HG03469 (cell line): Measurements from ENCODE around the gene SLAMF8.

ENCODE experiments used
- ATAC-seq: cut with Tn5 transposase; IDR thresholded peaks from one replicate; pipeline ENCODE4 v1.9.1; 2021; ENCODE audit warnings: mild to moderate bottlenecking, moderate library complexity, moderate number of reproducible peaks; ENCODE audit not compliant: unreplicated experiment

The SLAMF8 gene

DNA sequence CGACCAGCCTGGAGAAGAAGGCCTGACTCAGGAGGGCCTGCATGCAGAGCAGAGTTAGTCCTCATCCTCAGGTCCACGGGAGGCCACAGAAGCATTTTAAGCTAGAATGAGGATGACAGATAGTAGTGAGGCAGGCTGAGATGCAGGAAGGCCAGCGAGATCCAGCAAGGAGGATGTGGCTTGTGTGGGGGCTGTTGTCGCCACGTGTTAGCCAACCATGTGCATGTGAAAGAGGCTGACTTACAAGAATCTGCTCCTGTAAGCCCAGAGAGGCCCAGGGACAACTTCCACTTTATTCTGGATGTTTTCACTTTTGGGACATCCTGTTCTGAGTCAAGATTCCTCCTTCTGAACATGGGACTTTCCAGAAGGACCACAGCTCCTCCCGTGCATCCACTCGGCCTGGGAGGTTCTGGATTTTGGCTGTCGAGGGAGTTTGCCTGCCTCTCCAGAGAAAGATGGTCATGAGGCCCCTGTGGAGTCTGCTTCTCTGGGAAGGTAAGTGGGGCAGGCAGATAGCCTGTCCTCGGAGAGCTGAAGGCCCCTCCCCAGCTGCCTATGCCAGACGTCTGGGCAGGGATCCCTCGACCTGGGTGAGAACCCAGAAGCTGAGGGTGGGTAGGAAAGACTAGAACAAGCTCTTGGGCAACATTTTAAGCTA lies at the start of gene SLAMF8:
TSS of gene SLAMF8 (plus strand) at position 433 of the 661 bp plus-strand sequence. CDS start at position 459, 26 bp downstream.
- ATAC-seq, result no peak

- no peak for ATAC-seq
Observed at GRCh38 chr1:159778266-159778665, 48.4 kb upstream of the SLAMF8 start.

- ATAC-seq, result no peak
Observed at GRCh38 chr1:159779403-159779851, 47.2 kb upstream of the SLAMF8 start.

DNA sequence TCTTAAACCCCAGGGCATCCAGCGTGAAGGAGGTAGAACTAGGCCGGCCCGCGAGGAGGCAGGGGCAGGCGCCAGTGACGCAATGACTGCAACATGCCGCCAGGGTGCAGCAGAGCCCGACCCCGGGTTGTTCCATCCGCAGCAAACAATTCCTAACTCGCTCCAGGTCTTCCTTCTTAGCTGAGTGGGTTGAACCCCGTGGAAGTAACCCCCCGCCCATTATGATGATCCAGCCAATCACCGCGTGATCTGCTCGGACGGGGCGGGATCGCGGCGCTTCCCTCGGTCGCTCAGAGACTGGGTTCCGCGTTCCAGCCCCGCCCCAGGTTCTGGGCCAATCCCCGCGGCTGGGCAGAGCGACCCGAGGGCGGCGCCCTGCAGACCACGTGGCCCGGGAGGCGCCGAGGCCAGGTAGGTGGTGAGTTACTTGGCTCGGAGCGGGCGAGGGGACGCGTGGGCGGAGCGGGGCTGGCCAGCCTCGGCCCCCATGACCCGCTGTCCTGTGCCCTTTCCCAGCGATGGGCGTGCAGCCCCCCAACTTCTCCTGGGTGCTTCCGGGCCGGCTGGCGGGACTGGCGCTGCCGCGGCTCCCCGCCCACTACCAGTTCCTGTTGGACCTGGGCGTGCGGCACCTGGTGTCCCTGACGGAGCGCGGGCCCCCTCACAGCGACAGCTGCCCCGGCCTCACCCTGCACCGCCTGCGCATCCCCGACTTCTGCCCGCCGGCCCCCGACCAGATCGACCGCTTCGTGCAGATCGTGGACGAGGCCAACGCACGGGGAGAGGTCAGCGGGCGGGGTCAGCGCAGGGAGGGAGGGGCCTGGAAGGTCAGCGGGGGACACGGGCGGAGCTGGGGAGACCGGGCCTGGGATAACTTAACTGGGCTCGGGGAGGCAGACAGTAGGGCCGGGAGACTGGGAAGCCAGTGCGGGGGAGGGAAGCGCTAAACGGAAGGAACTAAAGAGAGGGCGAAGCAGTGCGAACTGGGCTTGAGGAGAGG lies 45.8 kb upstream of the SLAMF8 start, which contains the start of gene DUSP23:
TSS of gene DUSP23 (plus strand) at position 380 of the 1,000 bp plus-strand sequence. CDS start at position 519, 139 bp downstream.
- peak; percentile 95 for ATAC-seq

- ATAC-seq, result no peak
Observed at GRCh38 chr1:159781992-159782391, 44.7 kb upstream of the SLAMF8 start.

DNA sequence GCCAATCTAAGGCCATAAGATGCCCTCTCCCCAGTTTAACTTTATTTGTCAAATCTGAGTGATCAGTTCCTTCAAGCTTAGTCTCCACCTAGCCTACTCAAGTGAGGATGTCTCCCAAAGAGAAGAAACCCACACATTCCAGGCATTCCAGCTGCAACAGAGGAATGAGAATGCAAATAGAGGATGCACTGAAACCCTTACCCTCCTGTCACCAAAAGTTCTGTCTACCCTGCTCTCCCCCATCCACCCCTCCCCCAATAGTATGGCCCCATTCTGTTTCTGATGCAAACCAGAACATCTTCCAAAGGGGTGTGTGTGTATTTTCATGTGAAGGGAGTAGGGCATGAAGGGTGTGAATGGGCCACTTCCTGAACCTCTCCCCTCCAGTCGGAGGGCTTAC lies 42.9 kb upstream of the SLAMF8 start:
- ATAC-seq, result no peak

- ATAC-seq, result no peak
Observed at GRCh38 chr1:159786465-159786864, 40.2 kb upstream of the SLAMF8 start.

GRCh38 chr1:159786966-159787365 lies 39.7 kb upstream of the SLAMF8 start:
- ATAC-seq, result no peak

DNA sequence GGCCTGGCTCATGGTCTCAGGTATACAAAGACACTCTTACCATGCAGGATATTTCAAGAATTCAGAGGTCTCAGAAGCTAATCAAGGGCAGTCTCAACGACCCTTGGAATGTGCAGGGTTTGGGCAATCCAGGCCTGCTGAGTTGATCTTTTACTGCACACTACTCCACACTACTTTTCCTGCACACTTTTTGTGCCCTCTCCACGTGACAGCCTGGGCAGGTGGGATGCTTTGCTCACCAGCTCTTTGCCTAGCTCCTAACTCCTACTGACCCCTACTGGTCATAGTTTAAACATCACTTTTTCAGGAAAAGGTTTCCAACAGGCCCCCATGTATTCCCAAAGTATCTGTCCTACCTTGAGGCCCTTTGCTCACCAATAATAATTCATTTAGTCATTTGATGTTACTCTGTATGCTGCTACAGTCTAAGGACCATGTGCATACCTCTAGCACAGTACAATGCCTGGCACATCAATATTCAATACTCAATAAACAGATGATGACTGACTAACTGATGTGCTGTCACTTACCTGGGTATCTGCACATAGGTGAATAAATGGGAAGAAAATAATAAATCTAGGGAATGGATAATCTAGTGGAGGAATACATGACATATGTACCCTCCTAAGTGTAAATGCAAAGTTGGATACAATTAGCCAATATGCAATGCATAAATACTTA lies 36.3 kb upstream of the SLAMF8 start:
- no peak for ATAC-seq

DNA sequence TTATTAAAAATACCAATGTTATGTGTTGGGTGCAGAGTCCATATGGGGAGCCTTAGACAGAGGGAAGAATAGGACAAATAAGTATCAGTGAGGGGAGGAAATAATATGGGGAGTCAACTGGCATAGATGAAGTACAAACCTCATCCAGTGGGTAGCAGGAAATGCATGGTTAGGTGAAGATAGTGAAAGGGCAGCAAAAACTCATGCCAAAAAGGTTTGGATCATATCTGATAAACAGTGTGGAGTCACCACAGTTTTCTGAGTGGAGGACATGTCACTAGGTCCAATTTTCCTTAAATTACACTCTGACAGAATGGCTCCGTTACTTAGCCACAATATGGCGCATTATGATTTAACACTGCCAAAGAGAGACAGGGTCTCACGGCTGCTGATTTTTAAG lies 35.6 kb upstream of the SLAMF8 start:
- no peak for ATAC-seq

- ATAC-seq, result no peak
Observed at GRCh38 chr1:159791461-159791860, 35.2 kb upstream of the SLAMF8 start.

DNA sequence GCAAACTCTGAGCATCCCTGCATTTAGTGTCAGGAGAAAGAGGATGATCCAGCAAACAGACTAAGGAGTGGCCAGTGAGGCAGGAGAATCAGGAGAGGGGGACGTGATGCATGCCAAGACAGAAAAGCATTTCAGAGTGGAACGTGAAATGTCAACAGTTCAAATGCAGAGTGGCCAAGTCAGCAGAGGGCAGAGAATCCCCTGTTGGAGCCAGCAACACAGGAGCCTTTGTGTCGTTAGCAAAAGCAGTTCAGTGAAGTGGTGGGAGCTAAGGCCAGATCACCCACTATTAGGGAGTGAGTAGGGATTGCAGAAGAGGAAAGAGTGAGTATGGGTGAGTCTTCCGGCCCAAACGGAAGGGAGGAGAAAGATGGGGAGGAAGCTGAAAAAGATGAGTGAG lies 31.1 kb upstream of the SLAMF8 start:
- no peak for ATAC-seq

DNA sequence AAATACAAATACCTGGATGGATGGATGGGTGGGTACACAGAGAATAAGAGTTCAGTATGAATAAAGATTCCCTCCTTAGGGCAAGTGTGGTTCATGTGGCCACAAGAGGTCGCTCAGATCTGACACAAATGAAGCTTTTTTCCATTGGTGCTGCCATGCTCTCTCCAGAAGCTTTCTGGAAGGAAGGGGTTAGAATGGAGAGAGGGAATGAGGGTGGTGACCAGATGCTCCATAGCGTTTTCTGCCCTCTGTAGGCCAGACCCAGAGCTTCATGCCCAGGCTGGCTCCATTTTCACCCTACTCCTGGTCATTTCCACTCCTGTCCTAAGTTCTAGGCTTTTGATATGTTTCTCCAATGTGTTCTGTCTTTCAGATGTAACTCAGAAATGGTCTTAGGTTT lies 27.8 kb upstream of the SLAMF8 start:
- no peak for ATAC-seq

- ATAC-seq, result no peak
Observed at GRCh38 chr1:159799446-159799985, 27.2 kb upstream of the SLAMF8 start.

DNA sequence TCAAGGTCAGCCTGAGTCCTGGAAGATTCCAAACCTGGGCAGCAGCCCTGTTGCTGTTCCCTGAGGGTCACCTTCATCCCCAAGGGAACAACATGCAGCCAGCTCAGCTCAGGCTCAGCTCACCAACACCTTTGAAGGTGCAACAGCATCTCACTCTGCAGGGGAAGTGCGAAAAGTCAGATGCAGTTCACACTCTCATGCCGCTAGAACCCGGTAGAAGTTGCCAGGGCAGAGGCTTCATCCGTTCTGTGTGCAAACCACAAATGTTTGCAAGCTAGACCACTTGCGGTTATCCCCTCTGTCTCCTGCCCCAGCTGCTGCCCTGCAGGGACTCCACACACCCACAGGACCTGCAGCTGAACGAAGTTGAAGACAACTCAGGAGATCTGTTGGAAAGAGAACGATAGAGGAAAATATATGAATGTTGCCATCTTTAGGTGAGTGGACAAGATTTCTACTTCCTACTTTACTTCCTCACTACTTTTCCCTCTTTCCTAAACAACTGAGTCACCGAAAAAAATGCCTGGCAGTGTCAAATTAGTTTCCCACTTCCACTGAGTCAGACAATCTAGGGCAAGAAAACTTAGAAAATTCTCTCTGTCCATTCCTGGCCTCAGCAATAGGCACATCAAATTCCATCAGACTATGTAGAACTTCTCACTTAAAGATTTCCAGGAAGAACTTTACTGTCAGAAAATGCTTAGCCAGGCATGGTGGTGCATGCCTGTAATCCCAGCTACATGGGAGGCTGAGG lies 26.3 kb upstream of the SLAMF8 start:
- no peak for ATAC-seq

DNA sequence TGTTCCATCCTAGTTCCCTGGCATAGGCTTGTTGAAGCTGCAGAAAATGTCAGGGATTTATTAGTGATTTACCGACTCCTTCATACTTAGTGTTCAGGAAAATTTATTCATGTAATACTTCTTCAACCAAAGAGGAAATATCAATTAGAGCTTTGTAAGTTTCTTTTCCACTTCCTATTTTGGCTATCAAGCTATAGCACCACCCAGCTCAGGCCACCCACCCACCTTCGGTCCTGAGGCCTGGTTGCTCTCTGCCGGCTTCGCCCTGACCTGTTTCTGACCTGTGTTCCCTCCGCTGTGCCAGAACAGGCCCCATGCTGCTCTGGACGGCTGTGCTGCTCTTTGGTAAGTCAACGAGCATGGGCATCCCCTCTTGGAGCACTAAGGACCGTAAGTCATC lies 24.6 kb upstream of the SLAMF8 start, which contains the start of gene FCRL6:
TSS of gene FCRL6 (plus strand) at position 250 of the 400 bp plus-strand sequence. CDS start at position 315, 65 bp downstream.
- ATAC-seq, result no peak

- ATAC-seq, result no peak
Observed at GRCh38 chr1:159803956-159804689, 22.6 kb upstream of the SLAMF8 start.

DNA sequence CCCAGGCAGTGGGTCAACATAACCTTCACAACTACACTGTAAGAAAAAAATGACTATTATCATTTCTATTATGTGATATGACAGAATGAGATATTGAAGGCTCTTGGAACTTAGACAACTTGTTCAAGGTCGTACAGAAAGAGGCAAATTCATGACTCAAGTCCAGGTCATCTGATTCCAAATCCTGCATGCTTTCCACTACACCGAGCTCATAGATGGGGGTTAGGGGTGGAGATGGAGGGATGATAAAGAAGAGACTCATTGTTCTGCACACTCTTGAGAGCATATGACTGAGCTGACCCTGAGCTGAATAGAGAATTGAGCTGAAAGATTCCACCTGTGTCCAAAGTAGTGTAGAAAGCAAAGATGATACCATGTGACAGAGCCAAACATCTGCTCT lies 21.7 kb upstream of the SLAMF8 start:
- ATAC-seq, result no peak

- no peak for ATAC-seq
Observed at GRCh38 chr1:159815926-159816325, 10.7 kb upstream of the SLAMF8 start.
